GM12878 (cell line): ENCODE data around the gene QSOX1. TPM values are rescaled to one million over a fixed set of nuclear protein-coding genes. Genes with fewer than 3 reads are reported as not detected.

Experiments used
- ATAC-seq: fragments of 200-7000 bp; cut with Tn5 transposase; 3 replicates; pipeline ENCODE4 v1.9.1; 2020; ENCODE audit warnings: mild to moderate bottlenecking, moderate library complexity
- BruUV-seq: library from RNA; stranded (reverse); fragments of 400-500 nt; replicated peaks from 2 replicates; lab custom pipeline; 2021; lab: Mats Ljungman, UMichigan
- CTCF ChIA-PET: fragments of 300-600 bp; sonication (Branson Sonifier 250); formaldehyde crosslinking; extraction: SDS; loops from one replicate; lab custom pipeline; 2021; ENCODE audit warnings: inconsistent platforms; lab: Yijun Ruan, JAX
- POLR2A ChIA-PET: fragments of 350-600 bp; formaldehyde crosslinking; extraction: SDS; loops from one replicate; lab custom pipeline; 2021; ENCODE audit warnings: inconsistent platforms; lab: Charles Lee
- RAD21 ChIA-PET: fragments of 300-600 bp; sonication (Branson Sonifier 250); formaldehyde crosslinking; loops from one replicate; lab custom pipeline; 2023; ENCODE audit warnings: antibody characterized with exemption; ENCODE audit not compliant: unreplicated experiment; lab: Charles Lee
- SMC1A ChIA-PET: fragments of 300-600 bp; sonication (Branson Sonifier 250); formaldehyde crosslinking; loops from one replicate; lab custom pipeline; 2023; ENCODE audit not compliant: unreplicated experiment, uncharacterized antibody; lab: Charles Lee
- DNase-seq: peaks from one replicate; pipeline ENCODE4 v3.0.0-alpha.2; 2011; ENCODE audit warnings: low read depth, low spot score
- FAIRE-seq: peaks from 3 replicates; lab custom pipeline; 2011; peaks lifted over from hg19 to GRCh38; lab: Jason Lieb, UNC
- H2AFZ ChIP-seq: 2 replicates; pipeline ENCODE4 v1.6.0; 2011; ENCODE audit warnings: low read depth, low read length, control low read depth; ENCODE audit not compliant: control insufficient read depth
- H3K27ac ChIP-seq: 2 replicates; pipeline ENCODE4 v1.5.1; 2011; ENCODE audit warnings: control low read depth; ENCODE audit not compliant: control insufficient read depth, insufficient read depth
- H3K27me3 ChIP-seq, 2 experiments: replicated peaks in 1 of 2; 2 replicates each; pipeline versions ENCODE4 v1.6.0 to v1.6.1; 2011; ENCODE audit warnings: low read length in 1 of 2; ENCODE audit not compliant: control insufficient read depth in 2 of 2, insufficient read depth in 2 of 2
- H3K36me3 ChIP-seq, 2 experiments: 2 replicates each; pipeline ENCODE4 v1.5.1; 2011; ENCODE audit warnings: low read length in 1 of 2; ENCODE audit not compliant: control insufficient read depth in 2 of 2, insufficient read depth in 2 of 2
- H3K4me1 ChIP-seq: 2 replicates; pipeline ENCODE4 v1.6.1; 2011; ENCODE audit warnings: mild to moderate bottlenecking, low read length, moderate library complexity, mixed read lengths; ENCODE audit not compliant: control insufficient read depth, insufficient read depth
- H3K4me2 ChIP-seq: 2 replicates; pipeline ENCODE4 v1.6.0; 2011; ENCODE audit warnings: control low read depth; ENCODE audit not compliant: control insufficient read depth, insufficient read depth
- H3K4me3 ChIP-seq: fragments of 200-600 bp; sonication (generic); 2 replicates; pipeline ENCODE4 v1.5.1; 2016
- H3K79me2 ChIP-seq: 2 replicates; pipeline ENCODE4 v1.6.0; 2011; ENCODE audit warnings: low read length; ENCODE audit not compliant: control insufficient read depth, insufficient read depth
- H3K9ac ChIP-seq: 2 replicates; pipeline ENCODE4 v1.8.0; 2011; ENCODE audit warnings: low read length, control low read depth, mixed read lengths; ENCODE audit not compliant: control insufficient read depth, insufficient read depth
- H3K9me3 ChIP-seq: replicated peaks from 3 replicates; pipeline ENCODE4 v1.5.1; 2011; ENCODE audit warnings: mild to moderate bottlenecking, low read length; ENCODE audit not compliant: control insufficient read depth, insufficient read depth
- H4K20me1 ChIP-seq: 2 replicates; pipeline ENCODE4 v1.6.0; 2011; ENCODE audit not compliant: control insufficient read depth, insufficient read depth
- CTCF ChIP-seq, 3 experiments: IDR thresholded peaks in 2 of 3; conservative IDR thresholded peaks in 1 of 3; 2 replicates each; pipeline ENCODE4 v1.5.1; 2011; ENCODE audit warnings: low read depth in 3 of 3, low read length in 3 of 3, mild to moderate bottlenecking in 3 of 3, control low read depth in 2 of 3, moderate library complexity in 2 of 3, inconsistent platforms in 1 of 3, mixed read lengths in 1 of 3; ENCODE audit not compliant: control insufficient read depth in 2 of 3, insufficient read depth in 1 of 3; ENCODE audit errors: extremely low read depth in 1 of 3
- EGR1 ChIP-seq, 2 experiments: IDR thresholded peaks; 1 replicate in 1 of 2; 2 replicates in 1 of 2; pipeline ENCODE4 v1.6.1; 2011 to 2012; ENCODE audit warnings: low read depth in 2 of 2, low read length in 2 of 2, borderline replicate concordance in 1 of 2, mild to moderate bottlenecking in 1 of 2, moderate library complexity in 1 of 2
- ELK1 ChIP-seq: IDR thresholded peaks from 2 replicates; pipeline ENCODE4 v1.6.1; 2012; ENCODE audit warnings: low read depth, low read length, improper control_type of control experiment
- KDM1A ChIP-seq: fragments of 200-600 bp; sonication (generic); IDR thresholded peaks from 2 replicates; pipeline ENCODE4 v1.6.1; 2016; ENCODE audit warnings: borderline replicate concordance
- MEF2A ChIP-seq: IDR thresholded peaks from 2 replicates; pipeline ENCODE4 v1.6.1; 2011; ENCODE audit warnings: low read depth, mild to moderate bottlenecking, low read length, moderate library complexity; ENCODE audit not compliant: insufficient read depth
- NFIC ChIP-seq: IDR thresholded peaks from 2 replicates; pipeline ENCODE4 v1.6.1; 2012; ENCODE audit warnings: low read depth, mild to moderate bottlenecking, inconsistent platforms, low read length, moderate library complexity
- NFYB ChIP-seq: IDR thresholded peaks from 2 replicates; pipeline ENCODE4 v1.6.1; 2011; ENCODE audit warnings: low read depth, mild to moderate bottlenecking, low read length, improper control_type of control experiment, moderate library complexity; ENCODE audit not compliant: insufficient read depth
- RELB ChIP-seq: fragments of 450-650 bp; IDR thresholded peaks from 2 replicates; pipeline ENCODE4 v1.6.1; 2017; ENCODE audit warnings: low read depth, mild to moderate bottlenecking, moderate library complexity
- SREBF1 ChIP-seq: IDR thresholded peaks from 2 replicates; pipeline ENCODE4 v1.6.1; 2012; ENCODE audit warnings: mild to moderate bottlenecking, low read length
- TARDBP ChIP-seq: IDR thresholded peaks from 2 replicates; pipeline ENCODE4 v1.6.1; 2016; ENCODE audit warnings: borderline replicate concordance
- ZNF687 ChIP-seq: fragments of 450-650 bp; IDR thresholded peaks from 2 replicates; pipeline ENCODE4 v1.6.1; 2017; ENCODE audit warnings: mild to moderate bottlenecking, moderate library complexity
- WGBS: methylation state at CpG from one replicate; pipeline ENCODE4 v1.1.6; 2016; ENCODE audit warnings: low lambda C conversion rate; ENCODE audit not compliant: insufficient replicate concordance, insufficient coverage; ENCODE audit errors: missing lambda C conversion rate; 5-methylcytosine and 5-hydroxymethylcytosine counted together
- in situ Hi-C: fragments of 300-500 bp; cut with MboI; formaldehyde crosslinking; loops from 9 replicates; pipeline ENCODE4 v1.14.3; 2018; ENCODE audit warnings: mixed read lengths
- intact Hi-C: fragments of 100-400 bp; cut with micrococcal nuclease; formaldehyde crosslinking; loops from one replicate; pipeline ENCODE4 v1.14.2; 2022; ENCODE audit not compliant: unreplicated experiment
- polyA plus RNA-seq, 11 experiments: library from polyadenylated mRNA; depleted of rRNA in 4 of 11; unstranded in 6 of 11; stranded (reverse) in 5 of 11; fragments of >200 nt; fragmentation: Nextera tagmentation in 4 of 11; fragmentation: Illumina TruSeq in 1 of 11; extraction: Ambion mirVana in 4 of 11; extraction: Trizol in 1 of 11; gene quantifications; 1 replicate in 1 of 11; 2 replicates in 10 of 11; pipeline versions ENCODE4 v1.2.1 to v1.2.3, GENCODE V29; 2011 to 2016; ENCODE audit warnings: inconsistent platforms in 2 of 11, missing spikeins in 2 of 11, low read depth in 1 of 11
- total RNA-seq, 4 experiments: library from RNA; depleted of rRNA in 3 of 4; stranded (reverse); fragments of >200 nt in 3 of 4; fragmentation: Illumina TruSeq in 1 of 4; extraction: Trizol in 1 of 4; gene quantifications; 2 replicates each; pipeline versions ENCODE4 v1.2.1 to v1.2.3, GENCODE V29; 2013 to 2021

The QSOX1 gene
- total and polyA plus RNA-seq, 10 of the 15 experiments (the other 5 are each of a cell fraction or from before 2014, with no cell fraction given): 1.8 to 31.3 (median 11.2) TPM

- TF ChIP-seq ZNF687 (no peak), RELB (no peak)
These were observed 19.1 kb upstream of the QSOX1 start (continued) for GRCh38 chr1:180135535-180135934.

- no peak overlapping the region for H3K27ac ChIP-seq
- in situ Hi-C loops: no loop called here
- DNase-seq (no peak), FAIRE-seq (no peak), ATAC-seq (no peak)
- ChIA-PET CTCF (interaction anchor here (0.7 kb wide), 2 partner anchors 161 to 271 kb away, joined by 3 read pairs; no protein-coding TSS in a partner anchor), RAD21 (no interaction called here), SMC1A (interaction anchor here (2.0 kb wide), 1 partner anchor 17 kb away, joined by 4 read pairs; no protein-coding TSS in a partner anchor), POLR2A (no interaction called here)
- 8% methylated on average over 4 of the region's 4 CpGs for WGBS
- no peak overlapping the region for H3K4me2 ChIP-seq
- H3K4me1 ChIP-seq: no peaks in the 10 kb centered on the region
- H3K9ac ChIP-seq: no peak overlapping the region
- no peaks in the 10 kb centered on the region for H3K27me3 ChIP-seq
- no peaks in the 10 kb centered on the region for H4K20me1 ChIP-seq
- intact Hi-C loops: no loop called here
- BruUV-seq: no TSS peak
- H3K79me2 ChIP-seq: no peaks in the 10 kb centered on the region
- H3K36me3 ChIP-seq: no peaks in the 10 kb centered on the region
- no peak overlapping the region for H3K4me3 ChIP-seq
- no peak for TF ChIP-seq NFYB
- no peak for TF ChIP-seq MEF2A
- no peak for TF ChIP-seq CTCF (IDR thresholded peaks at IDR 0.05 in 2 of 3, conservative IDR thresholded peaks at IDR 0.05 in 1 of 3; ENCODE audit: control insufficient read depth in 2 of 3, extremely low read depth in 1 of 3, insufficient read depth in 1 of 3, low read depth in 3 of 3, low read length in 3 of 3)
- no peak for TF ChIP-seq SREBF1
- TF ChIP-seq ELK1: no peak
- TF ChIP-seq KDM1A: no peak
- TF ChIP-seq NFIC: no peak
- no peak for TF ChIP-seq EGR1 (IDR thresholded peaks at IDR 0.05; ENCODE audit: borderline replicate concordance in 1 of 2, low read depth in 2 of 2, low read length in 2 of 2)
- no peak for TF ChIP-seq TARDBP
- no peak overlapping the region for H2AFZ ChIP-seq
- no peaks in the 10 kb centered on the region; the same call in 2 of the 3 replicates for H3K9me3 ChIP-seq
These were observed 18.2 kb upstream of the QSOX1 start for GRCh38 chr1:180136331-180136967.
